GM18909 (cell line): Measurements from ENCODE around the gene PVALEF.

Experiments used
- ATAC-seq: cut with Tn5 transposase; IDR thresholded peaks from one replicate; pipeline ENCODE4 v1.9.1; 2021; ENCODE audit warnings: mild to moderate bottlenecking; ENCODE audit not compliant: unreplicated experiment, poor library complexity

PVALEF gene

GRCh38 chr17:81128338-81128737 lies 37.0 kb upstream of the PVALEF start:
- no peak for ATAC-seq

DNA sequence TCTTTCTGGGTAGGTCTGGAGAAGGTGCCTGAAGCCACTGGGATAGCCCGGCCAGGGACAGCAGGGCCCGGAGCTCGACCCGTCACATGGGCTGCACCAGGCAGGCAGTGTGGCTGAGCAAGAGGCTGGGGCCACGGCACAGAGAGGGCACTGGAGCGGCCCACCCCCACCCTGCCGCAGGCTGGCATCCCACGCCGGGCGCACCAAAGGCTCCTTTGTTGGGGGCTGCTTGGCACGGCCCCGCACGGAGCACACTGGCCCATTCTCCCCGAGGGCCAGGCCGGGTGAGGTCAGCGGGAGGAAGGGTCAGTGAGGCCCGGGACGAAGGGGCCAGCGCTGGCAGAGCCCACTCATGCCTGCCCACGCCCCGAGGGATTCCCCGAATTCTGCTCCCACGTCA lies 36.5 kb upstream of the PVALEF start:
- ATAC-seq = no peak

- ATAC-seq = no peak
Measured at GRCh38 chr17:81129289-81129688, 36.0 kb upstream of the PVALEF start.

- no peak for ATAC-seq
Measured at GRCh38 chr17:81129711-81130367, 35.5 kb upstream of the PVALEF start.

DNA sequence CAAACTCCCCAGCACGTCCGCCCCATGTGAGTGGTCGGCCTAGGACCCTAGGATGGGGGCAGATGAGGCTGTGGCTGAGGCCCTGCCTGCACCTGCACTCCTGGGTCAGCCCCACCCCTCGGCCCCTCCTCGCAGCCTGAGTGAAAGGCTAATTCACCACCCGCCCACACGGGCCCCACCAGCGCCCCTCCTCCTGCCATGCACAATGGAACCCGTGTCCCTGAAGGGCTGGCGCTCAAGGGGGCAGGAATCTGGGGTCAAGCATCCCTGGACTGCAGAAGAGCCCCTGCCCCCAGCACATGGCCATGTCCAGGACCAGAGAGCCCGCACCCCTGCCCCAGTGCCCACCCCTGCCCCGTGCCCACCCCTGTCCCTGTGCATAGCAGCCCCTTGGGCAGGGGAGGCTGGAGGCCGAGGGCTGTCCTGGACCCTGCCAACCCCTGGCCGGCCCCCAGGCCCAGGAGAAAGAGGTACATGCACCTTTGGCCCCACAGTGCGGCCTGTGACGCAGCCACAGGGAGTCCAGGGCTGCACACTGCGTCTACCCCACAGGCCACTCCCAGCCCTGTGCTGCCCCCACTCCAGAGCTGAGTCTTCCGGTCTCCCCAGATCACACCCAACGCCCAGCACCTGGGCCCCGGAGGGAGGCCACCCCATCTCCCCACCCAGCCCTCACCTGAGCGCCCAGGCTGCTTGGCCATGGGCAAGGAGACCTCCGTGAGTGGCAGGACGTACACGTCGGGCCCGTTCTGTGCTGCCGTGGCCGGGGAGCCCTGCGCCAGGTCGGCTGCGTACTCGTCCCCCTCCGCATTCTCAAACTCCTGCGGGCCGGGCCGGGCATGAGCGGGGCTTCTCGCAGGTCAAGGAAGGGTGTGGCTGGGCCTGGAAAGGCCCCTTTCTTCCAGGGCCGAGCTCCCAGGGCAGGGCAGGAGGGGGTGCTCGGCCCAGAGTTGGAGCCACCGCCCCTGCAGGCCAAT lies 34.6 kb upstream of the PVALEF start:
- no peak for ATAC-seq

DNA sequence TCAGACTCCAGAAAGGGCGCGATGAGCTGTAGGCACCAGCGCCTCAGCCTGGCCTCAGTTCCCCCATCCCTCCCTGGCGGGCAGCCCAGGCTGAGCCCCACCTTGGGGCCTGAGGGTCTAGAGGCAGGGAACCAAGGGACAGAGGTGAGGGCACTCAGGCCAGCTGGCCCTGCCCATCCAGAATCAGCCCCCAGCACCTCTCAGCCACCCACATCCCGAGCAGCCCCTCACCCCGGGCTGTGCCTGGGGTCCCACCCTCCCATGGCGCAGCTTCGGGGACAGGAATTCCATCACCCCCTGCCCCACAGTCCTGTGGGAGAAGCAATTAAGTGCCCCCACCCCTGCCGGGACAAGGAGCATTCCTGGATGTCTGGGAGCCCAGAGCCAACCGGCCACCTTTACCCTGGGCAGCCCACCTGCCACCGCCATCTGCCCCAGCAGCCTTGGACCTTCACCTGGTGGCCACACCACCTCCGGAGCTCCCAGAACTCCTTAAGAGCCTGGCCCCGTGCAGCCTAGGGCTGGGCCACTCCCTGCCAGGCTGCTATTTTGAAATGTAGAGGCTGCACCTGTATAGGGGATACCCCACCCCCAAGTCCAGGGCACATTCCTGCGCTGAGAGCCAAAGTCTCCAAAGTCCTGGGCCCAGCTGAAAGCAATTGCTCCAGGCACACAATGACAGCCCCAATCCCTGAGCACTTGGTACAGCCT lies 33.7 kb upstream of the PVALEF start:
- no peak for ATAC-seq

- ATAC-seq = no peak
Measured at GRCh38 chr17:81132197-81132540, 33.1 kb upstream of the PVALEF start.

DNA sequence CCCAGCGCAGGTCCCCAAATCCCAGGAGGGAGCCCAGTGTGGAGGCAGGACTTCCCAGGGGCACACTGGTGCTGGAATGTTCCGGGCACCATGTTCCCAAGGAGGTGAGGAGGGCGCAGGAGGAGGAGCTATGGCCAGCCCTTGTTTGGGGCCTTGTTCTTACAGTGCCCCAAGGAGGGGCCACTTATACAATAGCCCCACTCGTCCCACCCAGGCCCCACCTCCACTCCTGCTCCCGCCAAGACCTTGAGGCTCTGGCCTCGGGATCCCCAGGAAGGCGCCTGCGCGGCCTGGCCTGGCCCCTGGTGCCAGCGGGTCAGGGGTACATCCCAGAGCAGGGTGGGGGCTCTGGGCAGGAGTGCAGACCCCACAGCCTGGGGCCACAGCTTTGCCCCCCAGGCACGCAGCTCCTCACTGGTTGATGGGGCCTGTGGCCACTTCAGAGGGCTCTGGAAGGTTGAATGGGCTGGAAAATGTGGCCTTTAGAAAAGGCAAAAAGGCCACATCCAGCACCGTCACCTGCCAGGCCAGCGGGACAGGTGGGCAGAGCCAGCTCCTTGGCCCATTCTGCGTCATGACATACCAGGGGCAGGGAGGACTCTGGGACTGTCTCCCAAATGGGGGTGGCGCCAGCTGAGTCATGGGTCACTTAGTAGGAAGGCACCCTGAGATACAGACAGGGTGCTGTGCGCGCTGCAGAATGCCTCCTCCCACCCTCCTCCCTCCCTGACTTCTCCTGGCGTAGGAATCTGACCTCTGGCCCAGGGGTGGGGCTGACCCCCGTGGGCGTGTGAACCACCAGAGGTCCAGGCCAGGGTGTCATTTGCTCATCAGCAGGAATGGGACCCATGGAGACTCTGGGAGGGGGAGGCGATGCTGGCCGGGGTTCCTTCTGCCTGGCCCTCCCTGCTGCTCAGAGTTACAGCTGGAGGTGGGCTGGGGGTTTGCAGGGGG lies 32.3 kb upstream of the PVALEF start:
- no peak for ATAC-seq

GRCh38 chr17:81134064-81134781 lies 31.1 kb upstream of the PVALEF start:
- no peak for ATAC-seq

- no peak for ATAC-seq
Measured at GRCh38 chr17:81135505-81136278, 29.6 kb upstream of the PVALEF start.

DNA sequence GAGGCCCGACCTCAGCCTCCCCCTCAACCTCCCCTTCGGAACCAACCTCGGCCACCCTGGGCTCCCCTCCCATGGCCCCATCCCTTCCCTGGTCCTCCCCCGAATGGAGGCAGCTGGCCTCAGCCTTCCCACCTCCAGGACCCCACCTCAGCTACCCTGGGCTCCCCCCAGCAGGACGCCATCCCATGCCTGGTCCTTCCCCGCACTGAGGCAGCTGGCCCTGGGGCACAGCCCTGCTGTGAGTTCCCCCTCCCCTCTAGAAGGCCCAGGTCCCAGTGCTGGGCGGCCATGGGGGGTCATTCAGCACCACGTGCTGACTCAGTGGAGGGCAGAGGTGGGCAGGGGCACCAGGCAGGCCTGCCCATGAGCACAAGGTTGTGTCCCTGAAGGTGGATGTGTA lies 28.9 kb upstream of the PVALEF start:
- no peak for ATAC-seq

DNA sequence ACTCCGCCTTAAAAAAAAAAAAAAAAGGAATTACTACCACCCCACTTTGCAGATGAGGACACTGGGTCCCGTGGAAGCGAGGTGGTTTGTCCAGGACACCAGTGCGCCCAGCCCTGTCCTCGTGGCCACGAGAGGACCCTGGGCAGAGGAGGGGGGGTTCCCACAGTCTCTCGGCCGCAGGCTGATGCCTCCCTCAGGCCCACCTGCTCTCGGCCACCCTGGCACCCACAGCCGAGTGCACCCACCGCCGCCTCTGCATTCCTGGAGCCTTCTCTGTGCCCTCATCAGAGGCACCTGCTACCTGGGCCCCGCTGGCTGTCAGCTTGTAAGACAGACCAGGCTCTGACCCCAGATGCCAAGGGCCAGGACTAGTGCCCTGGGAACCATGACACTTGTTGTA lies 28.1 kb upstream of the PVALEF start:
- ATAC-seq = no peak

- ATAC-seq = no peak
Measured at GRCh38 chr17:81138083-81138482, 27.2 kb upstream of the PVALEF start.

GRCh38 chr17:81138500-81138899 lies 26.8 kb upstream of the PVALEF start:
- no peak for ATAC-seq

GRCh38 chr17:81139428-81139827 lies 25.9 kb upstream of the PVALEF start:
- no peak for ATAC-seq

GRCh38 chr17:81140018-81140417 lies 25.3 kb upstream of the PVALEF start:
- no peak for ATAC-seq

DNA sequence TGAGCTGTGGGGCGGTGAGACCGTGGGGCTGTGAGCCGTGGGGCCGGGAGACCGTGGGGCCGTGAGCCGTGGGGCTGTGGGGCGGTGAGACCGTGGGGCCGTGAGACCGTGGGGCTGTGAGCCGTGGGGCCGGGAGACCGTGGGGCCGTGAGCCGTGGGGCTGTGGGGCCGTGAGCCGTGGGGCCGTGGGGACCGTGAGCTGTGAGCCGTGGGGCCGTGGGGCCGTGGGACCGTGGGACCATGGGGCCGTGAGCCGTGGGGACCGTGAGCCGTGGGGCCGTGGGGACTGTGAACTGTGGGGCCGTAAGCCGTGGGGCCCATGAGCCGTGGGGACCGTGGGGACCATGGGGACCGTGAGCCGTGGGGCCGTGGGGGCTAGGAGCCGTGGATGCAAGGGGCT lies 24.6 kb upstream of the PVALEF start:
- no peak for ATAC-seq

GRCh38 chr17:81142301-81143199 lies 22.8 kb upstream of the PVALEF start:
- no peak for ATAC-seq
